DMS79 (cell line): ENCODE measurements around the gene SFSWAP.
"Not testable (repeated sequence)": the region's sequence is repeated elsewhere in the genome, so short reads cannot be mapped to it uniquely, and the experiment has no call there.

Source experiments
- DNase-seq: peaks from one replicate; lab custom pipeline; 2025; lab: John Stamatoyannopoulos, UW

Gene SFSWAP

DNA sequence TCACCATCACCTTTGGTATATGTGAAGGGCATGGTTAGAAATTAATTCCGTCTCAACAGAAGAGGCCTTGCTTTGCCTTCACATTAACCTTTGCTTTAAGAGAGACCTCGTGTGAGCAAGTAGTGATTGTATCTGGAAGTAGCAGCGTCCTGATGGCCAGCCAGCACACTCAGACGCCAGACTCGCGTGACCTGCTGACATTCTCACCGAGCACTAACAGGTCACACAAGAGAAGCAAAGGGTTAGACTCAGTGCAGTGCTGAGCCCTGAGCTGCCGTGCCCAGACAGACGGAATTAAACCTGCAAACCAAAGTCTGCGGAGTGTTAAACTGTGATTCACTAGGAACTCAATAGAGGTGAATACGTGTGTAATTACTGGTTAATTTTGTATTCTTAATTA, 77.2 kb downstream of the SFSWAP start:
- DNase-seq: no peak

DNA sequence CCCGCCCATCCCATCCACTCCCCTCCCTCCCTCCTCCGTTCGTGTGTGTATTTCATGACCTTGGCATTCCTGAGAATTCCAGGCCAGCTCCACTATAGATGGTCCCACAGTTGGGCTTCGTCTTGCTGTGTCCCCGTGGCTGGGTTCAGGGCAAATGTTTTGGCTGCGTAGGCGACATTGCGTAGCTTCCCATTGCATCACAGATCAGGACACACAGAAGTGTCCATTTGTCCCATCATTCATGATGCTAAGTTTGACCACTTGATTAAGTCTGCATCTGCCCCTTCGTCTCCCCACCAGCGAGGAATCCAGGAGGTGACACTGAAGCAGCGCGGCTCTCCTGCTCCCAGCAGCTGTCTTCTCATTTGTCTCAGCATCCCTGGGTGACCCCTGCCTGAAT, 78.7 kb downstream of the SFSWAP start:
- no peak for DNase-seq

DNA sequence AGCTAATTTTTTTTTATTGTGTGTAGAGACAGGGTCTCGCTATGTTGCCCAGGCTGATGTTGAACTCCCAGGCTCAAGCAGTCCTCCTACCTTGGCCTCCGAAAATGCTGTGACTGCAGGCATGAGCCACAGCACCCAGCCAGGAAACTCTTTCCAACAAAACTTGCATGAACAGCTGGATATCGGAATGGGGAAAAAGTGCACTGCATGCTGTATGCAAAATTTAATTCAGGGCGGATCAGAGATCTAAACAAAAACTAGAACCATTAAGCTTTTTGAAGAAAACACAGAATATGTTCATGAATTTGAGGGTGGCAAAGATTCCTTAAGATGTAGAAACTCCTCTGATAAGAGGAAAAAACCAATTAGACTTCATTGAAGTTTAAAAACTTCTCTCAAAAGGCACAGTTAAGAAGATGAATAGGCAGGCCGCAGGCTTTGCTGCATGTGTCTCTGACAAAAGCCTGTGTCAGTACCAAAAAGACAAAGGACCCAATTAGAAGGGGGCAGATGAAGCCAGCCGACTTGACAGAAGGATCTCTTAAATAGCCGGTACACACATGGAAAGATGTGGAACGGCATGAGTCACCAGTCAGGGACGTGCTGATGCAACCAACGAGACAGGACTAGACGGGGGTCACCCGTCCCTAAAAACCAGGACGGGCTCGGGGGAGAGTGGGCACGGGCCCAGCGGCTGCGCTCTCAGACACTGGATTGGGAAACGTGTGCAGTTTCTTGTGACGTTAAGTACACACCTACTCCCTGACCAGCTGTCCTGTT, 82.5 kb downstream of the SFSWAP start:
- no peak for DNase-seq

DNA sequence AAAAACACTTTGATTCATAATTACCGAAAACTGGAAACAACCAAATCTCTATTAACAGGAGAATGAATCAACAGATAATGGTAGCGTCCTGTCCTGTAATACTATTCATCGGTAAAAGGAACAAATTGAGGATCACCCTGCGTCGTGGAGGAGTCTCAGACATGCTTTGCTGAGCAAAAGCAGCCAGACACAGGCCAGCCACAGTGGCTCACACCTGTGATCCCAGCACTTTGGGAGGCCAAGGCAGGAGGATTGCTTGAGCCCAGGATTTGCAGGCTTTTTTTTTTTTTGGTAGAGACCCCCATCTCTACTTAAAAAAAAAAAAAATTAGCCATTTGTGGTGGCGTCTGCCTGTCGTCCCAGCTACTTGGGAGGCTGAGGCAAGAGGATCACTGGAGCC, 83.2 kb downstream of the SFSWAP start:
- no peak for DNase-seq

DNA sequence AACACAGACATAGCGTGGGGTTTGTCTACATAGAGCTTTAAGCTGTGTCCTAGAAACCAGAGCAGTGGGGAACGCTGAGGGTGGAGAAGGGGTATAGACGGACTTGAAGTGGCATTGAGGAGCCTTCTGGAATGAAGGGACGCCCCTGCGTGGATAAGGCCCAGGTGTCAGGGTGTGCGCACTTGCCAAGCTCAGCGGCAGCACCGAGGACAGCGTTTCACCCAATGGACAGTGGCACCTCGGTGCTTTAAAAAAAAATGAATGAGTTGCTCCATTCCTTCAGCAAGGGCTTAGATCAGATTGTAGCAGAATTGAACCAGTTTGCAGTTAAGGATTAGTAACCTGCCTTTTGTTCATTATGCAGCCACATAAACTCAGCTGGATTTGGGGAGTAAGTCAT, 83.7 kb downstream of the SFSWAP start:
- DNase-seq: no peak

DNA sequence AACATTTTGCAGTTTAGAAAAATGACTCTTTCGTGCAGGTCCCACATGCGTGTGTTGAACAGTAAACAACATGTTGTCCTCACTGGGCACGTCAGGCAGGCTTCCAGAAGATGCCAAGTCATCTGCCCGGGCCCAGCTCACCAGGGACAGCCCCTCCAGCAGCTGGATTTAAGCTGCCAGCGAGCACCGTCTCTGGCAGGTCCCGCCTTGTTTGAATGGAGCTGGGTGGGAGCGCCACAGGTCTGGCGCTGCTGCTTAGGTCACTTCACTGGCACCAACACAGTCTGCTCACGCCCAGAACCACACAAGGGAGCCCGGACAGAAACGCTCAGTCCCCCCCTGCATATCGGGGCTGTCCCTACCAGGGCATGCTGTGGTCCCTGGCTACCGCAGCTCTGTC, 84.2 kb downstream of the SFSWAP start:
- no peak for DNase-seq

DNA sequence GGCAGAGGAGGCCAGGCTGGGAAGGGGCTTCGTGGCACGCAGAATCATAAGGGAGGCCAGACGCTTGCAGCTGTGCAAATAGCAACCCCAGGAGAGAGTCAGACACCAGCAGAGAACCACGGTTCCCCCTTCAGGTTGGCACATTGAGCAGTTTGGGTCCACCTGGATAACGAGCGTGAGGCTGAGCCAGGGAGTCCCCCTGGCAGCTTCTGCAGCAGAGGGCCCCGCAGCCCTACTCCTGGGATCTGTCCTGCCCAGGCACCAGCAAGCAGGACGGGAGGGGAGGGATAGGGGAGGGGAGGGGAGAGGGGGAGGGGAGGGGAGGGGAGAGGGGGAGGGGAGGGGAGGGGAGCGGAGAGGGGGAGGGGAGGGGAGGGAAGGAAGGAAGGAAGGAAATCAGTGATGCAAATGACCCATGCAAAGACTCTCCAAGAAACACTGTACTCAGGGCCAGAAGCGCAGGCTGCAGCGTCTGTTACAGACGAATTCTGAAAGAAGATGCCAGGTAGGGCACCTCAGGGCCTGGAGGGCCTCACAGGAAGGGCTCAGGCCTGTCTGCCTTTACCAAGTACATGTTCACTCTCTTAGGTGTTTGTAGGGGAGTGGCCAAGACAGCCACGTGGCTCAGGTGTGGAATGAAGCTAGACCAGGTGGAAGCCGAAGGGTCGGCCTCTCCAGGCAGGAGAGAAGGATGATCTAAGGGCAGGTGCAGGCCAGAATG, 85.0 kb downstream of the SFSWAP start:
- no peak for DNase-seq

DNA sequence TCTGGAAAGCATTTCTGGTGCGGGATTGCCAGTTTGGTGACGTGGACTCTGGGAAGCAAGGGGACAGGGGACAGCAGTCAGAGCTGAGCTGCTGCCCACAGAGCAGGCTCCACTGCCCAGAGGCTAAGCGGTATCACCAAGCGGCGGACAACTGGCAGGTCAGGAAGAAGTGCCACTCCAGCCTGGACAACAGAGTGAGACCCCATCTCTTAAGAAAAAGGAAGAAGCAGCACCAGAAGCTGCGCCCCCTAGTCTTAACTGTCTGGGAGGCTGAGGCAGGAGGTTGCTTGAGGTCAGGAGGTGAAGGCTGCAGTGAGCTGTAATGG, 85.5 kb downstream of the SFSWAP start:
- no peak for DNase-seq

DNA sequence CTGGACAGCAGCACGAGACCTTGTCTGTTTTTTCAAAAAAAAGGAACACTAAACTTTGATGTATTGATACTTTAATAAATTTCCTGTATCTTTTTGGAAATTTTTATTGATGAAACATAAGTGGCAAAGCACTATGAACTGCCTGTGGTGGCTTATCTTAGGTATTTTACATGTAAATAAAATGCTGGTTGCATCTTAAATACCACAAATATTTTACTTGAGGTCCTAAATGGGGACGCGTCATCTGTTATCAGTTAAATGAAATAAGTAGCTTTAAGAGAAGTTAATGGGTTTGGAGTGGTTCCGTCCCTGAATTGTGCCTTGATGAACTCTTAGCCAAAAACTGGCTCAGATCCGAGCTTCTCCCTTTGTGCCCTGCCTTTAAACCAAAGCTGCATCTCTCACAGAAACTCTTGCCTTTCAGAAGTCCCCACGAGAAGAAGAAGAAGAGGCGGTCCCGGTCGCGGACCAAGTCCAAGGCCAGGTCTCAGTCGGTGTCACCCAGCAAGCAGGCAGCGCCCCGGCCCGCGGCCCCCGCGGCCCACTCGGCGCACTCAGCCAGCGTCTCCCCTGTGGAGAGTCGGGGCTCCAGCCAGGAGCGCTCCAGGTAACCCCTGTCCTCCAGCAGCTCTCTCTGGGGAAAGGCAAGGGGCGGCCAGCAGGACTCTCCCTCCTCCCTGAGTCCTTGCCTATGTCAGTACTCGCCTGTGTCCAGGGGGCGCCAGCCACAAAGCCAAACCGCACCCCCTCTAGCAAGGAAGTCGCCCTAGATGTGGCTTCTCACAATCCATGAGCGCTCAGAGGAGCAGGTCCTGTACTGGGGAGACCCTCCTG, 86.1 kb downstream of the SFSWAP start:
- no peak for DNase-seq

DNA sequence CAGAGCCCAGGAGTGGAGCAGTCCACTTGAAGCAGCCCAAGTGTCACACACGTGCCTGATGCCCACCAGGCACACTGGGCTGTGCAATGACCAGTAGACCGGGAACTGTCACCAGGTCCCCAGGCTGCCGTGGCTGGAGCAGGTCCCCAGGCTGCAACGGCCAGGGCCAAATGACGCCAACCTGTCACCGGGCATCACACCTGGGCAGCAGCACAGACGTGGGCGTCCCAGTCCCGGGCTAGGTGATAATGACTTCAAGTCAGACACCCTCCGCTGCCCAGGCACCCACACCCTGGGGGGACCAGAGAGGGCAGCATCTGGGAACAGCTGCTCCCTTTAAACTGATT, 86.7 kb downstream of the SFSWAP start:
- no peak for DNase-seq

DNA sequence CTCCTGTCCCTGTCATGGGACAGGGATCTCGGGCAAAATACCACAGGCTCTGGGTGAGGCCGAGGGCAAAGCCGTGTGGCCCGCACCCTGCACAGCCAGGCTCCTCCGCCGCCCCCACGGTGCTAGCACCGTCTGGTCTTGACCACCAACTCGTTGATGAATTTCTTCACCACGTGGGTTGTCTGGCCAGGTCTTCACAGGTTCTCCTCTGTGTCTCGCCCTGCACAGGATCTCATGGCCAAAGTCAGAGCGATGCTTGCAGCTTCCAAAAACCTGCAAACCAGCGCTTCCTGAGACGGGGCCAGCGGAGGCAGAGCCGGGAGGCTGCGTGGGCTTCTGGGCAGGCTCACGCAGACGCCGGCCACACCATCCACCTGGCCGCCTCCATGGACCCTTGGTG, 88.3 kb downstream of the SFSWAP start:
- no peak for DNase-seq

DNA sequence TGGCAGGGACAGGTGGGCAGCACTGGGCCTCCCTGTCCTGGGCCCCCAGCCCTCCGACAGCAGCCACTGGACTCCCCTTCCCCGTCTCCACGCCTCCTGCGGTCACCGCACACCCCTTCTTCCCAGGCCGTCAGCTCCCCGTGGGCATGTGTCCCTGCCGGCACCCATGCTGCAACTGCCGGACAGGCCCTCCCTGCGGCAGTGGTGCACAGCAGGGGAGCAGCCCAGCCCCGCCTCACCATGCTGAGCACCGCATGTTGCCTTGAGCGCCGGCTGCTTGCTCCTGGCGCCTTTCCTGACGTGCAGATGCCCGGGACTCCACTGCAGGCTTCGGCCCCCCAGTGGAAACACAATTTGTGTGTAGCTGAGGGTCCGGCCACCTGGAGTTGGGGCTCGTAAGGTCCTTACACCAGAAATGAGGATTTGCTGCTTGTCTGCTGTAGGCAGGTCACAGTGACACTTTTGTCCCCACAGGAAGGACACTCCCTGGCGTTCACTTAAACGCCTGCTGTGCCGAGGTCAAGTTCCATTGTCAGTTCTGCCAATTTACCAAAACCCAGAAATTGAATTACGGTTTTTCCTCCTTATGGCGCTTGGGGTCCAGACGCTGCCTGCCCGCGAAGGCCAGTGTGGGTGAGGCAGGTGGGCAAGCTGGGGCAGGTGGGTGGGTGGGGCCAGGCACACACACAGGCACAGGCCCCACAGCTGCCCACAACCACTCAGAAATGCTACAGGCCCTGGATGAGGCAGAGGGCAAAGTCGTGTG, 89.1 kb downstream of the SFSWAP start:
- DNase-seq: no peak

DNA sequence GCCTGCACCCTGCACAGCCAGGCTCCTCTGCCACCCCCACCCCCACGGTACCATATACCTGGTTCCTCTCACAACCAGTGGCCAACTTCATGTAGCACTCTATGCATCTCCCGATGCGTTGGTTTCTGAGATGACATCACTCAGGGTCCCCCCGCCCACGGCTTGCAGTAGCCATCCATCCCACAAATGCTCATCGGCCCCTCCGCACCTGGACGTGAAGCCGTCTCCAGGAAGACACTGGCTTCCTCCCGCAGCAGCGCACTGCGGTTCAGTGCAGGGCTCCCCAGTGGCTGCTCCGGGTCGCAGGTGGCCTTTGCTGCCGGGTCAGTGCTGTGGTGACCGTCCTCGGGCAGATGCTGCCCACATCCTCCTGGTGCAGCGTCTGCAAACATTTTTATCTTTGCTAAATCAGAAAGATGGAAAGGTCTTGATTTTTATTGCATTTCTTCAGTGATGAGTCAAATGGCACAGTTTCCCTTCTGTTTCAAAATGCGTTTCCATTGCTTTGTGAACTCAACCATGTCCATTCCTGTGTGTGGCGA, 89.8 kb downstream of the SFSWAP start:
- no peak for DNase-seq

DNA sequence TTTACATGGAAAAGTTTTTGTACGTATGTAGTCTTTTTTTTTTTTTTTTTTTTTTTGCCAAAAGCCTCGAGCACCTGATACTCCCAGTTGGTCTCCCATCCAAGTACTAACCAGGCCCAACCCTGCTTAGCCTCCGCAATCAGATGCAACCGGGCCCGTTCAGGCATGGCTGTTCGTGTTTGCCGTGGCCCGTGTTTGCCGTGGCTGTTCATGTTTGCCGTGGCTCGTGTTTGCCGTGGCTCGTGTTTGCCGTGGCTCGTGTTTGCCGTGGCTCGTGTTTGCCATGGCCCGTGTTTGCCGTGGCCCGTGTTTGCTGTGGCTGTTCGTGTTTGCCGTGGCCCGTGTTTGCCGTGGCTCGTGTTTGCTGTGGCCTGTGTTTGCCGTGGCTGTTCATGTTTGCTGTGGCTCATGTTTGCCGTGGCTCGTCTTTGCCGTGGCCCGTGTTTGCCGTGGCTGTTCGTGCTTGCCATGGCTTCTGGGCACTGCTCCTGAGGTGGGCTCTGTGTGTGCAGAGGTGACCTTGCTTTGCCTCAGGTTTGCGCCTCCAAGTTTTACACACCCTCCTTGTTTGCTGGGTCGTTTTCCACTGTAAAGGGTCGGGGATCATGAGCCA, 90.5 kb downstream of the SFSWAP start:
- no peak for DNase-seq

DNA sequence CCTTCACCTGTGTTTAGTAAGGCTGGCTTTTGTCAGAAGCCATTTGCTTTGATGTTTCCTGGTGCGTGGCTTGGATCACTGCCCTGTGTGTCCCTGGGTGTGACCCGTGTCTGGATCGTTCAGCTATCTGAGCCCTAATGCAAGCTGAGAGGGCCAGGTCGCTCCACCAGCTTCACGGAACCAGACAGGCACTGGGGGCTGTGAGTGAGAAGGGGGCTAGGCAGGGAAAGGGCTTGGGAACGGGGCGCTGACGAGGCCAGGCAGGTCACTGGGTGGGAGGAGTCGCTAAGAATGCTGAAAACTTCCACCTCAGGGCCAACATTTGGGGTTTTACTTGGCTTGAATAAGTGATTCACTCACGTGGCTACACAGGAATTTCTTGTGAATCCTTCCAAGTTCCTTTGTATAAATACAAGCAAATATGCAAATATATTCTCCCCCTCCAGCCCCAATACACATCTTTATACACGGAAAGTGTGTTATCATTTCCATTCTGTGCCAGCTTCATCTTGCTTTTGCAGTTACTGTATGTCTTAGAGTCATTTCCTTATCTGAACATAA, 93.2 kb downstream of the SFSWAP start:
- DNase-seq: no peak

DNA sequence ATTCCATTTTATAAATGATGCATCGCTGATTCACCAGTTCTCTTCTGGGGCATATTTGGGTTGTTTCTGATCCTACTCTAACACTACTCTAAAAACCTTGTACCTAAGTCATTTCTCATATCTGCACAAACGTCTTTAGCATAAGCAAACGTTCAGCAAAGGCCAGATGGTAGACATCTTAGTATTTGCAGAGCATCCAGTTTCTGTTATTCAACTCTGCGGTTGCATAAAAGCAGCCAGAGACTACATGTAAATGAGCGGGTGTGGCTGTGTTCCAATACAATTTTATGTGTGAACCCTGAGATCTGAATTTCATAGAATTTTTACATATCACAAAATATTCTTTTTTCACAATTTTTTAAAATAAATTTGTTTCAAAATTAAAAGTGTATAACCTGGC, 94.5 kb downstream of the SFSWAP start:
- DNase-seq: no peak

DNA sequence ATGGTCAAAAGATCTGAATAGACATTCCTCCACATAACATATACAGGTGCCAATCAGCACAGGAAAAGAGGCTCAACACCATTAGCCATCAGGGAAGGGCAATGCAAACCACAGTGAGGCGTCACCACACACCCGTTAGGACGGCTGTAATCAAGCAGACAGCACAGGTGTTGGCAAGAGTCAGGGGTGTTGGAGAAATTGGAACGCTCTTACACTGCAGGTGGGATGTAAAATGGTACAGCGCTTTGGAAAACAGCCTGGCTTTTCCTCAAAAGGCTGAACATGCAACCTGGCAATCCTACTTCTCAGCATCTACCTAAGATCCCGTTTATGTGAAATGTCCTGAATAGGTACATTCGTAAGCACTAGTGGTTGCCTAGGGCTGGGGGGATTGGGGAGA, 95.8 kb downstream of the SFSWAP start:
- DNase-seq: no peak

DNA sequence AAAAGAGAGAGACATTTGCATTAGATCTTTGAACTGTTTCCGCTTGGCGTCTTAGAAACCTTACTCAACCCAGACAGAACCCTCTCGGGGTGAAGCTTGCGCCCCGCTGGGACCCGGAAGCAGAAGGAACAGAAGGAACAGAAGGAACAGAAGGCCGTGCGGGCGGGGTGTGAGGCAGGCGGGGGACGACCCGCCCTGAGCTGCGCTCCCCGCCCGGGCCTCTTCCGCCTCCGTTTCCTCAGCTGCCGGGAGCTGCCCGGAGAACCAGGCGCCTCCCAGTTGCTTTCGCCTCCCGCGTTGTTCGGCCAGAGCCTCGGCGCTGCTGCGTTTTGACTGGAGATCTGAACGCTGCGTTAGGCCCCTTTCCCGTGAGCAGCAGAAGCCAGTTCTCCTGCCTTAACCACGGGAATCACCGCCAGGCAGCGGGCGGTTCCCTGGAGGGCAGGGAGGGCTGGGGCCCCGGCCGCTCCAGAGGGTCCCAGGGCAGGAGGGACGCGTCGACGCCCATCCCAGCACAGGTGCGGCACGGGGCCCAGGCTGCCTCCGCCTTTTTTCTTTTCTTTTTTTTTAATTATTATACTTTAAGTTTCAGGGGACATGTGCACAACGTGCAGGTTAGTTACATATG, 98.0 kb downstream of the SFSWAP start:
- no peak for DNase-seq

DNA sequence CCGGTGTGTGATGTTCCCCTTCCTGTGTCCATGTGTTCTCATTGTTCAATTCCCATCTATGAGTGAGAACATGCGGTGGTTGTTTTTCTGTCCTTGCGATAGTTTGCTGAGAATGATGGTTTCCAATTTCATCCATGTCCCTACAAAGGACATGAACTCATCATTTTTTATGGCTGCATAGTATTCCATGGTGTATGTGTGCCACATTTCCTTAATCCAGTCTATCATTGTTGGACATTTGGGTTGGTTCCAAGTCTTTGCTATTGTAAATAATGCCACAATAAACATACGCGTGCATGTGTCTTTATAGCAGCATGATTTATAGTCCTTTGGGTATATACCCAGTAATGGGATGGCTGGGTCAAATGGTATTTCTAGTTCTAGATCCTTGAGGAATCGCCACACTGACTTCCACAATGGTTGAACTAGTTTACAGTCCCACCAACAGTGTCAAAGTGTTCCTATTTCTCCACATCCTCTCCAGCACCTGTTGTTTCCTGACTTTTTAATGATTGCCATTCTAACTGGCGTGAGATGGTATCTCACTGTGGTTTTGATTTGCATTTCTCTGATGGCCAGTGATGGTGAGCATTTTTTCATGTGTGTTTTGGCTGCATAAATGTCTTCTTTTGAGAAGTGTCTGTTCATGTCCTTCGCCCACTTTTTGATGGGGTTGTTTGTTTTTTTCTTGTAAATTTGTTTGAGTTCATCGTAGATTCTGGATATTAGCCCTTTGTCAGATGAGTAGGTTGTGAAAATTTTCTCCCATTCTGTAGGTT, 98.8 kb downstream of the SFSWAP start:
- DNase-seq: not testable (repeated sequence)

DNA sequence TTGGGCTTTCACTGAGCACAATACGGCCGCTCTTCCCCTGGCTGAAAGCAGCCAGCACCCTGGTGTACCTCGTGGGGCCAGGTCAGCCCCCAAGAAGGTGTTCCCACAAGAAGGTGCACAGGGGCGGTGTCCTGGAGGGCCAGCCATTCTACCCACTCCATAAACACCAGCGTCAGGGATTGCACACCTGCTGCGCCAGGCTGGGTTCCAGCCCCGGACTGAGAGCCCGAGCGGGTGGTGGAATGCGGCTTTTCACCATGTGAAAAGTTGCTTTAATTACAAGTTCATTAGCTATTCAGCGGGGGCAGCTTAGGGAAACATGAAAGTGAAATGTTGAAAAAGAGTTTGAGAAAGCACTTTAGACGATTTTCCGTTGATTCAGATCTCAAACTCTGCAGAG, 99.8 kb downstream of the SFSWAP start:
- no peak for DNase-seq
